Psoas muscle (tissue), 8 donors: ENCODE data around the gene FOCAD. TPM values are rescaled to one million over a fixed set of nuclear protein-coding genes. Genes with fewer than 3 reads are reported as not detected.

ENCODE experiments used
- ATAC-seq, 4 donors: fragments of 200-7000 bp; cut with Tn5 transposase; one replicate each; pipeline ENCODE4 v1.9.1; 2020; ENCODE audit warnings: moderate library complexity in 3 of 4, mild to moderate bottlenecking in 2 of 4
- DNase-seq, 2 donors: peaks; one replicate each; pipeline ENCODE4 v3.0.0-alpha.2; 2020
- H3K27ac ChIP-seq: fragments of 200-600 bp; one replicate; pipeline ENCODE4 v1.8.0; 2022
- H3K27me3 ChIP-seq, 3 donors: fragments of 200-600 bp in 1 of 3; one replicate each; pipeline versions ENCODE4 v1.6.1 to v1.8.0; 2013 to 2022; ENCODE audit warnings: low read length in 2 of 3, mild to moderate bottlenecking in 2 of 3, moderate library complexity in 1 of 3; ENCODE audit not compliant: insufficient read depth in 3 of 3
- H3K36me3 ChIP-seq, 2 donors: fragments of 200-600 bp in 1 of 2; one replicate each; pipeline versions ENCODE4 v1.6.1 to v1.8.0; 2013 to 2022; ENCODE audit warnings: low read depth in 1 of 2, mild to moderate bottlenecking in 1 of 2, moderate library complexity in 1 of 2; ENCODE audit not compliant: insufficient read depth in 1 of 2
- H3K4me1 ChIP-seq: fragments of 200-600 bp; one replicate; pipeline ENCODE4 v1.8.0; 2022
- H3K4me3 ChIP-seq: fragments of 200-600 bp; one replicate; pipeline ENCODE4 v1.8.0; 2022; ENCODE audit warnings: mild to moderate bottlenecking
- H3K9me3 ChIP-seq: fragments of 200-600 bp; one replicate; pipeline ENCODE4 v1.8.0; 2022
- WGBS, 3 donors: extraction: QIAGEN DNeasy Blood & Tissue Kit; methylation state at CpG; one replicate each; pipeline versions ENCODE4 v1.1.6 to v1.1.7; 2013; 5-methylcytosine and 5-hydroxymethylcytosine counted together
- intact Hi-C, 2 donors: fragments of 100-400 bp; cut with DNase I; formaldehyde crosslinking; loops; one replicate each; pipeline versions ENCODE4 v1.11.0 to v1.14.2; 2022
- polyA plus RNA-seq, 3 donors: library from polyadenylated mRNA; stranded (reverse); fragments of 200-250 nt; gene quantifications; one replicate each; pipeline ENCODE4 v1.2.3, GENCODE V29; 2013
- total RNA-seq, 4 donors: library from RNA; stranded (reverse); fragmentation: NEBNext Ultra II Directional in 2 of 4; extraction: Animal tissue kit (Norgen Biotek cat#: 25700) in 2 of 4; gene quantifications; one replicate each; pipeline versions ENCODE4 v1.2.1 to v1.2.4, GENCODE V29; 2021 to 2023
- TF ChIP-seq, protein P1 (sequence below): fragments of 200-600 bp; IDR thresholded peaks from one replicate; pipeline ENCODE4 v1.8.0; 2022; ENCODE audit warnings: antibody characterized with exemption
- donor health status: healthy with polysubstance abuse.
- donor health status: DM: no; HTN: no; CAD: no; lungs with moderate emphysema.
- donor health status: Bipolar disorder and iron deficiency.
- donor health status: healthy.
- donor health status: DM: yes; HTN: yes; CAD: no.
- donor health status: DM: no; HTN: no; CAD: no.
- donor health status: DM: no; HTN: no; CAD: no.
- donor health status: DM: yes; HTN: yes; CAD: no.

Gene FOCAD
- total and polyA plus RNA-seq, 7 donors = 5.8 to 24.8 (median 12.1) TPM

DNA sequence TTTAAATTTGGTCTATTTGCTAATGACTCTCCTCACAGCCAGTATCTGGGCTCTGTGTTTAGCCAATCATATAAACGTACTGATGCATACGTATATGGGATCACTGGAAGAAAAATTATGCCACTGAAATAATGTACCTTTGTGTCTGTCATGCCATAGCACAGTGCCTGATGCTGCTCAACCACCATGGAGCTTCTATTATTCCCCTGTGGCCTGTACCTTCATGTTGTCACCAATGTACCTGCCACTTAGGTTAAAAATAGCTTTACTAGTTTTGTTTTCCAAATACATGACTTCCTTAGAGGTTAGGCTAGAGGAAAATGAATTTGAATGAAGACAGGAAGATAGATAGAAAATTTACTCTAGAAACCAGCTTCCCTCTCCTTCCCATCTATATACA, 312.8 kb downstream of the FOCAD start:
- TF ChIP-seq, protein P1, sequence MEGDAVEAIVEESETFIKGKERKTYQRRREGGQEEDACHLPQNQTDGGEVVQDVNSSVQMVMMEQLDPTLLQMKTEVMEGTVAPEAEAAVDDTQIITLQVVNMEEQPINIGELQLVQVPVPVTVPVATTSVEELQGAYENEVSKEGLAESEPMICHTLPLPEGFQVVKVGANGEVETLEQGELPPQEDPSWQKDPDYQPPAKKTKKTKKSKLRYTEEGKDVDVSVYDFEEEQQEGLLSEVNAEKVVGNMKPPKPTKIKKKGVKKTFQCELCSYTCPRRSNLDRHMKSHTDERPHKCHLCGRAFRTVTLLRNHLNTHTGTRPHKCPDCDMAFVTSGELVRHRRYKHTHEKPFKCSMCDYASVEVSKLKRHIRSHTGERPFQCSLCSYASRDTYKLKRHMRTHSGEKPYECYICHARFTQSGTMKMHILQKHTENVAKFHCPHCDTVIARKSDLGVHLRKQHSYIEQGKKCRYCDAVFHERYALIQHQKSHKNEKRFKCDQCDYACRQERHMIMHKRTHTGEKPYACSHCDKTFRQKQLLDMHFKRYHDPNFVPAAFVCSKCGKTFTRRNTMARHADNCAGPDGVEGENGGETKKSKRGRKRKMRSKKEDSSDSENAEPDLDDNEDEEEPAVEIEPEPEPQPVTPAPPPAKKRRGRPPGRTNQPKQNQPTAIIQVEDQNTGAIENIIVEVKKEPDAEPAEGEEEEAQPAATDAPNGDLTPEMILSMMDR = no peak
- 93 to 98% (median 96%) methylated on average over 2 of the region's 2 CpGs for WGBS, 3 donors
- Histone ChIP-seq H3K36me3 (peaks cover 2 to 33% of the 10 kb centered on the region in 2 donors), H3K9me3 (peaks cover 11% of the 10 kb centered on the region), H3K4me3 (no peak overlapping the region), H3K27me3 (no peaks in the 10 kb centered on the region), H3K4me1 (no peaks in the 10 kb centered on the region), H3K27ac (no peak overlapping the region)
- intact Hi-C loops = no loop called here
- no peak for DNase-seq
- ATAC-seq = no peak

DNA sequence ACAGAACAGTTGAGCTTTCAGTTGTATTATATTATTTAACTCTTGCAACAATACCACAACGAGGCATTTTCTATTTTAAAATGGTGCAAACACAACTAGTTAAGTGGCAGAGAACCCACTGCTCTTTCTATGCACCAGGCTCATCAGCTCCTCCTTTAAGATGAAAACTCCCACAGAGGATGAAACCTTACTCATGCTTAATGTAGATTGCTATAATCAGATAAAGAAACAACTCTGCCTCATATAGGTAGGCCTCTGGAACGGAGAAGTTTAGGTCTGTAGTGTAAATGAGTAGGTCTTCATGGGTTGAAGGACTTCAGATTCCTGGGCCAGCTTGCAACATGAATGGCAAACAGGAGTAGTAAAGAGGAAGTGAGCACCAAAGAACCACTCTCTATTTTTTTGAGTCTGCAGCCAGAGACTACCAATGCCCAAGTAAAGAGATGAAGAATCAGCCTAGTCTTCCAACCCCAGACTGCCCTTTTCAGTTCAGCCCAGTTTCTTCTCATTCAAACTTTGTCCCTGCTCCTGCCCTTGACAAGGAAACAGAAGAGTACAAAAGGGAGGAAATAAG, 313.5 kb downstream of the FOCAD start:
- Histone ChIP-seq H3K27me3 (no peaks in the 10 kb centered on the region), H3K4me1 (no peaks in the 10 kb centered on the region), H3K27ac (no peak overlapping the region), H3K9me3 (peaks cover 11% of the 10 kb centered on the region), H3K4me3 (no peak overlapping the region), H3K36me3 (peaks cover 2 to 33% of the 10 kb centered on the region in 2 donors)
- intact Hi-C loops = no loop called here
- ATAC-seq = no peak
- DNase-seq = no peak
- WGBS, 3 donors = 86 to 90% (median 86%) methylated on average over 2 of the region's 2 CpGs
- TF ChIP-seq, protein P1 = no peak

DNA sequence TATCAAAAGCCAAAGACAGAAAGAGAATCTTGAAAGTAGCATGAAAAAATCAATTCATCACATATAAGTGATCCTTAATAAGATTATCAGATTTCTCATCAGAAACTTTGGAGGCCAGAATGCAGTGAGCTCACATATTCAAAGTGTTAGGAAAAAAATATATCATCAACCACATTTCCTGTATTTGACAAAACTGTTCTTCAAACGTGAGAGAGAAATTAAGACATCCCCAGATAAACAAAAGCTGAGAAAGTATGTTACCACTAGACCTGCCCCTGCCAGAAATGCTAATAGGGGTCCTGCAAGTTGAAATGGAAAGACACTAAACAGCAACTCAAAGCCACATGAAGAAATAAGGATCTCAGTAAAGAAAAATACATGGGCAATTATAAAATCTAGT, 317.5 kb downstream of the FOCAD start:
- TF ChIP-seq, protein P1 = no peak
- ATAC-seq (no peak), DNase-seq (no peak)
- H3K9me3 ChIP-seq = peaks cover 11% of the 10 kb centered on the region
- intact Hi-C loops = no loop called here
- H3K4me3 ChIP-seq = no peak overlapping the region
- WGBS, 3 donors = 26 to 41% (median 39%) methylated on average over 1 of the region's 1 CpG
- no peaks in the 10 kb centered on the region for H3K27me3 ChIP-seq
- H3K27ac ChIP-seq = no peak overlapping the region
- H3K4me1 ChIP-seq = no peaks in the 10 kb centered on the region
- peaks cover 2 to 15% of the 10 kb centered on the region in 2 donors for H3K36me3 ChIP-seq

DNA sequence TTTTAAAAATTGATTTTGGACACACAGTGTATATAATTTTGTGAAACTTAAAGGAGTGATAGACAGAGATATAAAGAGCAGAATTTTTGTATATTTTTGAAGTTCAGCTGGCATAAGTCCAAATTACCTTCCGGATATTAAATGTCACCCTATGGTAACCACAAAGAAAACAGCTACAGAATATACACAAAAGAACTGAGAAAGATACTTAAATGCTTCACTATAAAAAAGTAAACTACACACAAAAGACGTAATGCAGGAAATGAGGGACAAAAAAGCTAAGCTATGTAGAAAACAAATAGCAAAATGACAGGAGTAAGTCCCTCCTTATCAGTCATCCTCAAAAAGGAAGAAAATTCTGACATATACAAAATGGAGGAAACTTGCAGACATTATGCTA, 318.0 kb downstream of the FOCAD start:
- 90 to 93% (median 92%) methylated on average over 2 of the region's 2 CpGs for WGBS, 3 donors
- TF ChIP-seq, protein P1 = no peak
- Histone ChIP-seq H3K4me3 (no peak overlapping the region), H3K27ac (no peak overlapping the region), H3K9me3 (peaks cover 11% of the 10 kb centered on the region), H3K4me1 (no peaks in the 10 kb centered on the region), H3K27me3 (no peaks in the 10 kb centered on the region), H3K36me3 (peaks cover 2 to 18% of the 10 kb centered on the region in 2 donors)
- no peak for ATAC-seq
- no peak for DNase-seq
- intact Hi-C loops = no loop called here
